Neural cell (in vitro differentiated cells): ENCODE measurements around the gene ZNF439. TPM values are rescaled to one million over a fixed set of nuclear protein-coding genes. Genes with fewer than 3 reads are reported as not detected.
"Not testable (repeated sequence)": the region's sequence is repeated elsewhere in the genome, so short reads cannot be mapped to it uniquely, and the experiment has no call there.

Source experiments
- H2AFZ ChIP-seq: fragments of 200-600, 300-800 bp; sonication (generic), shearing (Covaris generic); 2 replicates; pipeline ENCODE4 v1.6.0; 2014; ENCODE audit warnings: low read depth, mild to moderate bottlenecking, antibody characterized with exemption, low read length, moderate library complexity
- H3F3A ChIP-seq: fragments of 200-600 bp; shearing (Covaris generic); 2 replicates; pipeline ENCODE4 v1.6.1; 2016; ENCODE audit warnings: mild to moderate bottlenecking, moderate library complexity, mixed read lengths, antibody characterized with exemption, low read length; ENCODE audit not compliant: insufficient read depth, poor library complexity, severe bottlenecking
- H3K27ac ChIP-seq: fragments of 200-600, 300-800 bp; sonication (generic), shearing (Covaris generic); 2 replicates; pipeline ENCODE4 v1.5.1; 2014; ENCODE audit warnings: mild to moderate bottlenecking, low read length, moderate library complexity
- H3K27me3 ChIP-seq: fragments of 300-800, 200-600 bp; sonication (generic), shearing (Covaris generic); 2 replicates; pipeline ENCODE4 v1.6.0; 2014; ENCODE audit warnings: mild to moderate bottlenecking, low read depth, low read length, moderate library complexity; ENCODE audit not compliant: insufficient read depth
- H3K36me3 ChIP-seq: fragments of 300-800, 200-600 bp; sonication (generic), shearing (Covaris generic); 2 replicates; pipeline ENCODE4 v1.5.1; 2014; ENCODE audit warnings: mild to moderate bottlenecking, antibody characterized with exemption, low read length, moderate library complexity; ENCODE audit not compliant: insufficient read depth
- H3K4me2 ChIP-seq: fragments of 300-800, 200-600 bp; sonication (generic), shearing (Covaris generic); 2 replicates; pipeline ENCODE4 v1.6.0; 2014; ENCODE audit warnings: mild to moderate bottlenecking, low read length
- H3K4me3 ChIP-seq: fragments of 300-800, 200-600 bp; sonication (generic), shearing (Covaris generic); 2 replicates; pipeline ENCODE4 v1.5.1; 2014; ENCODE audit warnings: mild to moderate bottlenecking, low read length, moderate library complexity
- H3K79me2 ChIP-seq: fragments of 200-600 bp; shearing (Covaris generic); replicated peaks from 2 replicates; pipeline ENCODE4 v1.6.0; 2014; ENCODE audit warnings: mild to moderate bottlenecking, low read length, moderate library complexity; ENCODE audit not compliant: insufficient read depth
- H3K9ac ChIP-seq: fragments of 300-800, 200-600 bp; sonication (generic), shearing (Covaris generic); 2 replicates; pipeline ENCODE4 v1.6.1; 2016; ENCODE audit warnings: mild to moderate bottlenecking, low read length, mixed read lengths
- H3K9me2 ChIP-seq: fragments of 200-600 bp; shearing (Covaris generic); 2 replicates; pipeline ENCODE4 v1.6.1; 2016; ENCODE audit warnings: mild to moderate bottlenecking, low read length, mixed read lengths; ENCODE audit not compliant: insufficient read depth
- H3K9me3 ChIP-seq: fragments of 200-600, 300-800 bp; sonication (generic), shearing (Covaris generic); 2 replicates; pipeline ENCODE4 v1.6.1; 2016; ENCODE audit warnings: mild to moderate bottlenecking, mixed run types, low read length, moderate library complexity, mixed read lengths
- H4K20me1 ChIP-seq: fragments of 200-600 bp; shearing (Covaris generic); 2 replicates; pipeline ENCODE4 v1.6.1; 2016; ENCODE audit warnings: mild to moderate bottlenecking, mixed run types; ENCODE audit not compliant: insufficient read depth
- EP300 ChIP-seq: fragments of 450-650 bp; conservative IDR thresholded peaks from 2 replicates; pipeline ENCODE4 v1.6.1; 2014; ENCODE audit warnings: antibody characterized with exemption, mild to moderate bottlenecking, moderate library complexity; ENCODE audit not compliant: poor library complexity, severe bottlenecking
- EZH2 ChIP-seq: fragments of 200-600, 300-800 bp; shearing (Covaris generic), sonication (generic); IDR thresholded peaks from 2 replicates; pipeline ENCODE4 v1.6.1; 2014; ENCODE audit warnings: antibody characterized with exemption, low read length, borderline replicate concordance, mild to moderate bottlenecking; ENCODE audit not compliant: insufficient read depth, poor library complexity, severe bottlenecking
- MXI1 ChIP-seq: fragments of 450-650 bp; conservative IDR thresholded peaks from 2 replicates; pipeline ENCODE4 v1.6.1; 2014; ENCODE audit warnings: antibody characterized with exemption, mild to moderate bottlenecking; ENCODE audit not compliant: poor library complexity, severe bottlenecking
- POLR2AphosphoS5 ChIP-seq: IDR thresholded peaks from 2 replicates; pipeline ENCODE4 v1.6.1; 2012
- RAD21 ChIP-seq: fragments of 450-650 bp; conservative IDR thresholded peaks from 2 replicates; pipeline ENCODE4 v1.6.1; 2014; ENCODE audit warnings: antibody characterized with exemption, mild to moderate bottlenecking, moderate library complexity
- SMC3 ChIP-seq: fragments of 450-650 bp; conservative IDR thresholded peaks from 2 replicates; pipeline ENCODE4 v1.6.1; 2014; ENCODE audit warnings: antibody characterized with exemption, mild to moderate bottlenecking, moderate library complexity; ENCODE audit not compliant: poor library complexity
- TAF1 ChIP-seq: IDR thresholded peaks from 2 replicates; pipeline ENCODE4 v1.6.1; 2012; ENCODE audit warnings: low read depth
- polyA plus RNA-seq: library from polyadenylated mRNA; depleted of rRNA; stranded (reverse); fragments of >200 nt; gene quantifications from 2 replicates; pipeline ENCODE4 v1.2.3, GENCODE V29; 2014
- TF ChIP-seq, protein P1 (sequence below): IDR thresholded peaks from 2 replicates; pipeline ENCODE4 v1.6.1; 2012; ENCODE audit warnings: borderline replicate concordance
- TF ChIP-seq, protein P2 (sequence below): fragments of 450-650 bp; IDR thresholded peaks from 2 replicates; pipeline ENCODE4 v1.5.1; 2014; ENCODE audit warnings: antibody characterized with exemption, mild to moderate bottlenecking, moderate library complexity; ENCODE audit not compliant: poor library complexity, severe bottlenecking

Gene ZNF439
- polyA plus RNA-seq, 1 donor from 2014 or later: 2.0 TPM

DNA sequence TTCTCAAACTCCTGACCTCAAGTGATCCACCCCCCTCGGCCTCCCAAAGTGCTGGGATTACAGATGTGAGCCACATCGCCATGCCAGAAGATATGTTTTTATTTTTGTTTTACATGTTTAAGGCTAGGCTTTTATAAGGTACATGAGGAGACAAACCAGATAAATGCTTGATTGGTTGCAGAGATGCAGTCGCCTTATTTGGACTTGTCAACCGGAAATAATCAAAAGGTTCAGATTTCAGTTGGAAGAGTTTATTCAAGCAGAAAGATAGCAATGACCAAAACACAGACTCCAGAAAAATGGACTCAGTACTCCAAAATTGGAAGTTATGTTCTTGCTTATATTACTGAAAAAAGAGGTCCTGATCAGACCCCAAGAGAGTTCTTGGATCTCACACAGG lies 1.8 kb downstream of the ZNF439 start:
- not testable (repeated sequence) for H3K27ac ChIP-seq, H2AFZ ChIP-seq, H4K20me1 ChIP-seq, H3K9me3 ChIP-seq, H3K4me3 ChIP-seq, H3K27me3 ChIP-seq, H3F3A ChIP-seq, H3K9ac ChIP-seq, H3K79me2 ChIP-seq, H3K4me2 ChIP-seq, H3K36me3 ChIP-seq, H3K9me2 ChIP-seq

DNA sequence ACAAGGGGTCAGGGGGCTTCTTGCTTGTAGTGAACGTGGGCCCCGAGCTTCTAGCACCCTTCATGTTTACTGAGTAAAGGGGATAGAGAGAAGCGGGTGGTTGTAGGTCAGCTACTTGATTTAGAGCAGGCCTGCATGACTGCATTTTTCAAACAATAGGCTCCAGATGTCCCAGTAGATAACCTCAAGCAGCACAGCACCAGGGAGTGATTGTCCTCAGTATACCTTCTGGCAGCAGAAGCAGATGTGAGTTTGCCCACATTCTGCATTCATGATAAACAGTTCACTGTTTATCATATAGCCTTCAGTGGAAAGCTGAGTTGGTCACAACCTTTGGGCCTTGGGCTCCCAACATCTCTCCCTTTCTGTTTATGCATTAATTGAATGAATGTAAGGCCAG lies 4.8 kb downstream of the ZNF439 start:
- Histone ChIP-seq H3K27ac (no peak overlapping the region), H3K79me2 (no peaks in the 10 kb centered on the region), H3K4me2 (no peak overlapping the region), H2AFZ (no peak overlapping the region), H3K27me3 (no peaks in the 10 kb centered on the region), H3K36me3 (no peaks in the 10 kb centered on the region), H3K9ac (no peak overlapping the region), H3F3A (no peaks in the 10 kb centered on the region), H3K4me3 (no peak overlapping the region), H3K9me3 (no peaks in the 10 kb centered on the region), H4K20me1 (no peaks in the 10 kb centered on the region), H3K9me2 (no peaks in the 10 kb centered on the region)
- TF ChIP-seq POLR2AphosphoS5 (no peak), MXI1 (no peak), TAF1 (no peak), EZH2 (no peak), EP300 (no peak), SMC3 (no peak), RAD21 (no peak)
- TF ChIP-seq, protein P1, sequence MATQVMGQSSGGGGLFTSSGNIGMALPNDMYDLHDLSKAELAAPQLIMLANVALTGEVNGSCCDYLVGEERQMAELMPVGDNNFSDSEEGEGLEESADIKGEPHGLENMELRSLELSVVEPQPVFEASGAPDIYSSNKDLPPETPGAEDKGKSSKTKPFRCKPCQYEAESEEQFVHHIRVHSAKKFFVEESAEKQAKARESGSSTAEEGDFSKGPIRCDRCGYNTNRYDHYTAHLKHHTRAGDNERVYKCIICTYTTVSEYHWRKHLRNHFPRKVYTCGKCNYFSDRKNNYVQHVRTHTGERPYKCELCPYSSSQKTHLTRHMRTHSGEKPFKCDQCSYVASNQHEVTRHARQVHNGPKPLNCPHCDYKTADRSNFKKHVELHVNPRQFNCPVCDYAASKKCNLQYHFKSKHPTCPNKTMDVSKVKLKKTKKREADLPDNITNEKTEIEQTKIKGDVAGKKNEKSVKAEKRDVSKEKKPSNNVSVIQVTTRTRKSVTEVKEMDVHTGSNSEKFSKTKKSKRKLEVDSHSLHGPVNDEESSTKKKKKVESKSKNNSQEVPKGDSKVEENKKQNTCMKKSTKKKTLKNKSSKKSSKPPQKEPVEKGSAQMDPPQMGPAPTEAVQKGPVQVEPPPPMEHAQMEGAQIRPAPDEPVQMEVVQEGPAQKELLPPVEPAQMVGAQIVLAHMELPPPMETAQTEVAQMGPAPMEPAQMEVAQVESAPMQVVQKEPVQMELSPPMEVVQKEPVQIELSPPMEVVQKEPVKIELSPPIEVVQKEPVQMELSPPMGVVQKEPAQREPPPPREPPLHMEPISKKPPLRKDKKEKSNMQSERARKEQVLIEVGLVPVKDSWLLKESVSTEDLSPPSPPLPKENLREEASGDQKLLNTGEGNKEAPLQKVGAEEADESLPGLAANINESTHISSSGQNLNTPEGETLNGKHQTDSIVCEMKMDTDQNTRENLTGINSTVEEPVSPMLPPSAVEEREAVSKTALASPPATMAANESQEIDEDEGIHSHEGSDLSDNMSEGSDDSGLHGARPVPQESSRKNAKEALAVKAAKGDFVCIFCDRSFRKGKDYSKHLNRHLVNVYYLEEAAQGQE: no peak
- TF ChIP-seq, protein P2, sequence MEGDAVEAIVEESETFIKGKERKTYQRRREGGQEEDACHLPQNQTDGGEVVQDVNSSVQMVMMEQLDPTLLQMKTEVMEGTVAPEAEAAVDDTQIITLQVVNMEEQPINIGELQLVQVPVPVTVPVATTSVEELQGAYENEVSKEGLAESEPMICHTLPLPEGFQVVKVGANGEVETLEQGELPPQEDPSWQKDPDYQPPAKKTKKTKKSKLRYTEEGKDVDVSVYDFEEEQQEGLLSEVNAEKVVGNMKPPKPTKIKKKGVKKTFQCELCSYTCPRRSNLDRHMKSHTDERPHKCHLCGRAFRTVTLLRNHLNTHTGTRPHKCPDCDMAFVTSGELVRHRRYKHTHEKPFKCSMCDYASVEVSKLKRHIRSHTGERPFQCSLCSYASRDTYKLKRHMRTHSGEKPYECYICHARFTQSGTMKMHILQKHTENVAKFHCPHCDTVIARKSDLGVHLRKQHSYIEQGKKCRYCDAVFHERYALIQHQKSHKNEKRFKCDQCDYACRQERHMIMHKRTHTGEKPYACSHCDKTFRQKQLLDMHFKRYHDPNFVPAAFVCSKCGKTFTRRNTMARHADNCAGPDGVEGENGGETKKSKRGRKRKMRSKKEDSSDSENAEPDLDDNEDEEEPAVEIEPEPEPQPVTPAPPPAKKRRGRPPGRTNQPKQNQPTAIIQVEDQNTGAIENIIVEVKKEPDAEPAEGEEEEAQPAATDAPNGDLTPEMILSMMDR: no peak

DNA sequence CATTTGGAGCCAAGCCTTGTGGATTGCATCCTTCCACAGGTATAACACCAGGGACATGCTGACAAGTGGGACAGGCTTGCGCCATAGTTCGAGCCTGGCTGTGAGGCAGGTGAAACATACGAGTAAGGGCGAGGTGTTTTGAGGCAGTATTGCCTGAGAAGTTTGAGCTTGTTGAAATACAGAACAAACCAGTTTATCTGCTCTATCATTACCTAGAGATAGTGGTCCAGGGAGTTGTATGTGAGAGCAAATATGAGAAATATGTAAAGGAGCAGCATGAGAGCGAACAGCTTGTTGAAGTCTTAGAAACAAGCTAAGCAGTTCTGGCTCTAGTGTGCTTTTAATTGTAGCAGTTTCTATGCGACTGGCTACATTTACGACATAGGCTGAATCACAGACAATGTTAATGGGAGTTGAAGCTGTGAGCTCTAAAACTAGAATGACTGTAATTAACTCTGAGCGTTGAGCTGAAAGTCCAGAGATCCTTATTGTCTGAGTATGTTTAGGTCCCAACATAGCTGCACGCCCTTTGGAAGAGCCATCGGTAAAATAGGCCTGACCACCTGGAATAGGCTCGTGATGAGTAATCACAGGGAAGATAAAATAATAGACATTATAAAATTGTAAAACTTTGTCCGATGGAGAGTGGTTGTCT lies 8.2 kb downstream of the ZNF439 start:
- H3K9me3 ChIP-seq: no peaks in the 10 kb centered on the region
- H3K27ac ChIP-seq: no peak overlapping the region
- H3K4me2 ChIP-seq: no peak overlapping the region
- H3K79me2 ChIP-seq: no peaks in the 10 kb centered on the region
- no peak overlapping the region for H2AFZ ChIP-seq
- TF ChIP-seq RAD21: no peak
- TF ChIP-seq, protein P1: no peak
- no peak overlapping the region for H3K4me3 ChIP-seq
- H3K9ac ChIP-seq: no peak overlapping the region
- H3K27me3 ChIP-seq: no peaks in the 10 kb centered on the region
- H3K9me2 ChIP-seq: no peaks in the 10 kb centered on the region
- no peaks in the 10 kb centered on the region for H3K36me3 ChIP-seq
- no peaks in the 10 kb centered on the region for H4K20me1 ChIP-seq
- no peaks in the 10 kb centered on the region for H3F3A ChIP-seq
